Immature natural killer cell (primary cell): ENCODE measurements around the gene TNFAIP8. TPM values are rescaled to one million over a fixed set of nuclear protein-coding genes. Genes with fewer than 3 reads are reported as not detected.
"Not testable (repeated sequence)": the region's sequence is repeated elsewhere in the genome, so short reads cannot be mapped to it uniquely, and the experiment has no call there.

Experiments used
- DNase-seq, 3 donors: peaks; one replicate each; pipeline ENCODE4 v3.0.0; 2022; ENCODE audit warnings: mixed read lengths in 1 of 3
- H3K27ac Mint-ChIP-seq, 6 donors: one replicate each; pipeline ENCODE4 v1.8.0; 2020; ENCODE audit warnings: mixed read lengths in 6 of 6, mild to moderate bottlenecking in 5 of 6, inconsistent platforms in 4 of 6, moderate library complexity in 3 of 6
- H3K27me3 Mint-ChIP-seq, 3 donors: one replicate each; pipeline ENCODE4 v1.8.0; 2020 to 2021; ENCODE audit warnings: low read depth in 3 of 3, mild to moderate bottlenecking in 3 of 3, mixed read lengths in 3 of 3, moderate library complexity in 3 of 3, inconsistent platforms in 1 of 3
- H3K36me3 Mint-ChIP-seq, 3 donors: one replicate each; pipeline ENCODE4 v1.8.0; 2020; ENCODE audit warnings: mixed read lengths in 3 of 3, inconsistent platforms in 2 of 3, mild to moderate bottlenecking in 2 of 3
- H3K4me1 Mint-ChIP-seq, 2 donors: one replicate each; pipeline ENCODE4 v1.8.0; 2020; ENCODE audit warnings: inconsistent platforms in 2 of 2, mild to moderate bottlenecking in 2 of 2, mixed read lengths in 2 of 2, moderate library complexity in 1 of 2
- H3K4me3 Mint-ChIP-seq, 5 donors: one replicate each; pipeline ENCODE4 v1.8.0; 2020; ENCODE audit warnings: mild to moderate bottlenecking in 5 of 5, mixed read lengths in 5 of 5, inconsistent platforms in 3 of 5, moderate library complexity in 3 of 5
- H3K9me3 Mint-ChIP-seq, 6 donors: one replicate each; pipeline ENCODE4 v1.8.0; 2020; ENCODE audit warnings: mild to moderate bottlenecking in 6 of 6, mixed read lengths in 6 of 6, inconsistent platforms in 4 of 6, moderate library complexity in 3 of 6
- polyA plus RNA-seq, 3 donors: library from polyadenylated mRNA; unstranded; fragments of 300-500 nt; fragmentation: Illumina TruSeq; gene quantifications; one replicate each; pipeline ENCODE4 v1.2.3, GENCODE V29; 2021

Gene TNFAIP8
- polyA plus RNA-seq, 3 donors from 2014 or later: 99.7 to 162 (median 132) TPM

DNA sequence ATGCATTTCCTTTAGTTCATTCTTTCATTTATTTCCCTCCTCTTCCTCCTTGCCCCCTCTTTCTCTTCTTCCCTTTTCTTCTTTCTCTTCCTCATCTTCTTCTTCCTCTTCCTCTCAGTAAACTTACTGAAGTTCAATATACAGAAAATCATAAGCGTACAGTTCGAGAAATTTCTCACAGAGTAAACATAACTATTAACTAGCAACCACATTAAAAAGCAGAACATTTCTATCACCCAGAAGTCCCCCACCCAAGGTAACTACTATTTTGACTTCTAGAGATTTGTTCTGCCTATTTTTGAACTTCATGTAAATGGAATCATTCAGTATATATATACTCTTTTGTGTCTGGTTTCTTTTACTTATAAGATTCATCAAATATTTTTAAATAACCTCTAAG, 48.2 kb downstream of the TNFAIP8 start:
- H3K9me3 Mint-ChIP-seq: no peaks in the 10 kb centered on the region
- H3K27me3 Mint-ChIP-seq: no peaks in the 10 kb centered on the region
- DNase-seq: no peak
- peaks cover 5 to 7% of the 10 kb centered on the region in 2 donors for H3K4me1 Mint-ChIP-seq
- H3K27ac Mint-ChIP-seq: peak overlapping the region in 1 of 6 donors; percentile 6
- H3K4me3 Mint-ChIP-seq: no peak overlapping the region
- no peaks in the 10 kb centered on the region for H3K36me3 Mint-ChIP-seq

- Mint-ChIP-seq H3K4me3 (no peak overlapping the region), H3K36me3 (no peaks in the 10 kb centered on the region), H3K9me3 (no peaks in the 10 kb centered on the region), H3K27ac (peak overlapping the region in 1 of 6 donors; percentile 58), H3K4me1 (peaks cover 0 to 2% of the 10 kb centered on the region in 2 donors), H3K27me3 (peaks cover 0 to 2% (median 1%) of the 10 kb centered on the region in 3 donors)
- DNase-seq: no peak
Measured at GRCh38 chr5:119405419-119405818, 49.6 kb downstream of the TNFAIP8 start.

DNA sequence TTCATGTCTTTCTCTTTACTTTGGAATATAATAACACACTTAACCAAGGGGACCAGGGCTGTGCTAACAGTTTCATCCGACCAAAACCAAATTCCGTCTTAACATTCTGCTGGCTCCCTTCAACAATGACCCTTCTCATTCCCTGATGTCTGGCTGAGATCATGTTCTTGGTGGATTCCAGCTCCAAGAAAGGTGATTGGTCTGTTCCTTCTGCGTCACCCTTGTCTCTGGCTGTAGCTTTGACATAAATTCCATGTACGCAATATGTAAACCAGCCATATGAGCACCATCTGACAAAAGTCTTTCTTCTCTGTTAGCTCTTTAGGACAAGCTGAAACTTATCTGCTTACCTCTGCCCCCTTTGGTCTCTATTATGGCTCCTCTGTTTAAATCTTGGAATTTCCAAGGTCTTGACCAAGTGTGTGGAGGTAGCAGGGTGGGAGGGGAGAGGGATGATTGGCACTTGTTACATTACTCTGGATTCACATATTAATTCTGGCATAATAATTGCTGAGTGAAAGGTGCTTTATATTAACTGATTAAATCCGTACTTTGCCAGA, 50.8 kb downstream of the TNFAIP8 start:
- Mint-ChIP-seq H3K9me3 (no peaks in the 10 kb centered on the region), H3K27ac (no peak overlapping the region), H3K4me1 (peaks cover 3% of the 10 kb centered on the region in 2 donors), H3K36me3 (no peaks in the 10 kb centered on the region), H3K27me3 (peaks cover 0 to 3% (median 1%) of the 10 kb centered on the region in 3 donors), H3K4me3 (no peak overlapping the region)
- DNase-seq: no peak

- Mint-ChIP-seq H3K36me3 (no peaks in the 10 kb centered on the region), H3K4me1 (peaks cover 9 to 10% of the 10 kb centered on the region in 2 donors), H3K9me3 (no peaks in the 10 kb centered on the region), H3K27ac (no peak overlapping the region), H3K4me3 (no peak overlapping the region), H3K27me3 (peaks cover 0 to 6% (median 4%) of the 10 kb centered on the region in 3 donors)
- DNase-seq: peak in 1 of 3 donors; percentile 7
Measured at GRCh38 chr5:119409235-119409815, 53.5 kb downstream of the TNFAIP8 start.

GRCh38 chr5:119410448-119411159, 54.8 kb downstream of the TNFAIP8 start:
- H3K4me3 Mint-ChIP-seq: peak overlapping the region in 1 of 5 donors; percentile 34
- H3K9me3 Mint-ChIP-seq: no peaks in the 10 kb centered on the region
- no peaks in the 10 kb centered on the region for H3K36me3 Mint-ChIP-seq
- no peak for DNase-seq
- no peak overlapping the region for H3K27ac Mint-ChIP-seq
- H3K27me3 Mint-ChIP-seq: peaks cover 0 to 6% (median 4%) of the 10 kb centered on the region in 3 donors
- H3K4me1 Mint-ChIP-seq: peaks cover 9 to 10% of the 10 kb centered on the region in 2 donors

- Mint-ChIP-seq H3K4me3 (peak overlapping the region; percentile 81 to 90 (median 89)), H3K4me1 (peaks cover 9 to 10% of the 10 kb centered on the region in 2 donors), H3K27me3 (peaks cover 0 to 6% (median 4%) of the 10 kb centered on the region in 3 donors), H3K9me3 (no peaks in the 10 kb centered on the region), H3K36me3 (no peaks in the 10 kb centered on the region), H3K27ac (peak overlapping the region in 4 of 6 donors; percentile 58 to 81 (median 76))
- DNase-seq: peak; percentile 61 to 71 (median 70)
Measured at GRCh38 chr5:119411361-119412278, 55.8 kb downstream of the TNFAIP8 start.

GRCh38 chr5:119412279-119413227, 56.7 kb downstream of the TNFAIP8 start:
- Mint-ChIP-seq H3K27ac (peak overlapping the region in 2 of 6 donors; percentile 76 to 81), H3K36me3 (no peaks in the 10 kb centered on the region), H3K9me3 (no peaks in the 10 kb centered on the region), H3K4me3 (peak overlapping the region; percentile 81 to 90 (median 89)), H3K27me3 (peaks cover 0 to 8% (median 4%) of the 10 kb centered on the region in 3 donors), H3K4me1 (peaks cover 10 to 13% of the 10 kb centered on the region in 2 donors)
- no peak for DNase-seq

GRCh38 chr5:119414124-119414734, 58.4 kb downstream of the TNFAIP8 start:
- H3K36me3 Mint-ChIP-seq, DNase-seq, H3K27ac Mint-ChIP-seq, H3K9me3 Mint-ChIP-seq, H3K27me3 Mint-ChIP-seq, H3K4me3 Mint-ChIP-seq: not testable (repeated sequence)
- H3K4me1 Mint-ChIP-seq: peaks cover 12 to 17% of the 10 kb centered on the region in 2 donors

GRCh38 chr5:119417891-119418605, 62.2 kb downstream of the TNFAIP8 start:
- peaks cover 5 to 7% of the 10 kb centered on the region in 2 donors for H3K4me1 Mint-ChIP-seq

DNA sequence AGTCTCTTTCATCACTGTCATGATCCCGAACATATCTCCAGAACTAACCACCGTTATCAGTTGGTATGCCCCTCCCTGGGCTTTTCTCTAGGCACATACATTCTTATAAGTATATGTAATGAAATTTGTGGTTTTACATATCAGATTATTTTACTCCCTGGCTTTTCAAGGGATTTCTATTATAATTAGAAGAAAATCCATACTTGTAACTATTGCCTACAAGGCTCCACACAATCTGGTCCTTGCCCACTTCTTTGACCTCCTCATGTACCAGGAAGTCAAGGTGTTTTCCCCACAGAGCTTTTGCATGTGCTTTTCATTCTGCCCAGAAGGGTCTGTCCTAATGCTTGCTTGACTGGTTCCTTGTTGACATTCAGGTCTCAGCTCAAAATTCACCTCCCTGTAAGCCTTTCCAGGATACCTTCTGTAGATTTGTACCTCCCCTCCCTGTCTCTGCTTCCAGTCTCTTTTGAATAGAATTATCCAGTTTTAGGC, 62.8 kb downstream of the TNFAIP8 start:
- peaks cover 0 to 3% (median 3%) of the 10 kb centered on the region in 3 donors for H3K27me3 Mint-ChIP-seq
- H3K4me3 Mint-ChIP-seq: no peak overlapping the region
- no peaks in the 10 kb centered on the region for H3K9me3 Mint-ChIP-seq
- H3K4me1 Mint-ChIP-seq: peaks cover 5 to 7% of the 10 kb centered on the region in 2 donors
- no peaks in the 10 kb centered on the region for H3K36me3 Mint-ChIP-seq
- no peak overlapping the region for H3K27ac Mint-ChIP-seq
- no peak for DNase-seq

More at GRCh38 chr5:119417891-119418605, 62.2 kb downstream of the TNFAIP8 start:
- H3K27ac Mint-ChIP-seq: no peak overlapping the region
- DNase-seq: no peak
- no peaks in the 10 kb centered on the region for H3K36me3 Mint-ChIP-seq
- H3K27me3 Mint-ChIP-seq: peaks cover 0 to 3% (median 3%) of the 10 kb centered on the region in 3 donors
- no peak overlapping the region for H3K4me3 Mint-ChIP-seq
- no peaks in the 10 kb centered on the region for H3K9me3 Mint-ChIP-seq

DNA sequence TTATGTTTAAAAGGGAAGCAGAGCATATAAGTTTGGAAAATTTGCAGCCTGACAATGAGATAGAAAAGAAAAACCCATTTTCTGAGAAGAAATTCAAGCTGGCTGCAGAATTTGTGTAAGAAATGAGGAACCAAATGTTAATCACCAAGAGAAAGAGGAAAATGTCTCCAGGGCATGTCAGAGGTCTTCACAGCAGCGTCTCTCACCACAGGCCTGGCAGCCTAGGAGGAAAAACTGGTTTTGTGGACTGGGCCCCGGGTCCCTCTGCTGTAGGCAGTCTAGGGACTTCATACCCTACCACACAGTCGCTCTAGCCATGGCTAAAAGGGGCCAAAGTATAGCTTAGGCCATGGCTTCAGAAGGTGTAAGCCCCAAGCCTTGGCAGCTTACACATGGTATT, 64.3 kb downstream of the TNFAIP8 start:
- Mint-ChIP-seq H3K4me1 (peaks cover 5 to 7% of the 10 kb centered on the region in 2 donors), H3K27ac (no peak overlapping the region), H3K9me3 (no peaks in the 10 kb centered on the region), H3K27me3 (peaks cover 0 to 6% (median 3%) of the 10 kb centered on the region in 3 donors), H3K4me3 (no peak overlapping the region), H3K36me3 (no peaks in the 10 kb centered on the region)
- no peak for DNase-seq

DNA sequence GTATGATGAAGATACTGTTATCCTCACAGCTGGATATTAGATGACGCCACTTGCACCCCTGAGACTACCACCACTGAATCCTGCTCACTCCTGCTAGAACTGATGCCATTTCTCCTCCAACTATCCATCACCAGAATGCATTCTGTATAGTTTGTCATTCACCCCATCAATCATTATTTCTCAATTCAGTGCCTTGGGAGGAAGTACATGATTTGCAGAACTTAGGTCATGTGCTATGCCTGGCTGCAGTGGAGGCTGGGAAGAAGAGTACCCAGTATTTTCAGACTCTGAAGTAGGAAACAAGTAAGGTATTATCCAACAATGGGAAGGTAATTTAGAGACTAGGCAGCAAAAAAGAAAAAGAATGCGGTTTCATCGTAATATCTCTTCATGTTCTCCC, 70.2 kb downstream of the TNFAIP8 start:
- Mint-ChIP-seq H3K9me3 (no peaks in the 10 kb centered on the region), H3K36me3 (no peaks in the 10 kb centered on the region), H3K4me1 (no peaks in the 10 kb centered on the region), H3K27me3 (peaks cover 0 to 3% (median 2%) of the 10 kb centered on the region in 3 donors), H3K4me3 (no peak overlapping the region), H3K27ac (no peak overlapping the region)
- DNase-seq: no peak
